T-helper 1 cell treated with Interleukin-12 subunit alpha and Interleukin-12 subunit beta and Interleukin-4 antibody, amounts not matched to agents 30 μg/mL and 1 μg/mL, for 36 hours (primary cell): Measurements from ENCODE around the gene RPL29.
"Not testable (repeated sequence)": the region's sequence is repeated elsewhere in the genome, so short reads cannot be mapped to it uniquely, and the experiment has no call there.

Experiments
- H3K27ac Mint-ChIP-seq: one replicate; pipeline ENCODE4 v1.8.0; 2021; ENCODE audit warnings: mild to moderate bottlenecking, mixed read lengths
- H3K27me3 Mint-ChIP-seq: one replicate; pipeline ENCODE4 v1.8.0; 2021; ENCODE audit warnings: low read depth, mixed read lengths
- H3K36me3 Mint-ChIP-seq: one replicate; pipeline ENCODE4 v1.8.0; 2021; ENCODE audit warnings: low read depth, mixed read lengths
- H3K4me1 Mint-ChIP-seq: one replicate; pipeline ENCODE4 v1.8.0; 2021; ENCODE audit warnings: low read depth, mixed read lengths
- H3K4me3 Mint-ChIP-seq: one replicate; pipeline ENCODE4 v1.8.0; 2021; ENCODE audit warnings: mild to moderate bottlenecking, moderate library complexity, mixed read lengths
- H3K9me3 Mint-ChIP-seq: one replicate; pipeline ENCODE4 v1.8.0; 2021; ENCODE audit warnings: mixed read lengths

Gene RPL29

GRCh38 chr3:52004163-52004787 lies 8.6 kb upstream of the RPL29 start:
- Mint-ChIP-seq H3K27me3 (peaks cover 11% of the 10 kb centered on the region), H3K36me3 (no peaks in the 10 kb centered on the region), H3K27ac (no peak overlapping the region), H3K4me1 (peaks cover 19% of the 10 kb centered on the region), H3K9me3 (no peaks in the 10 kb centered on the region), H3K4me3 (no peak overlapping the region)

DNA sequence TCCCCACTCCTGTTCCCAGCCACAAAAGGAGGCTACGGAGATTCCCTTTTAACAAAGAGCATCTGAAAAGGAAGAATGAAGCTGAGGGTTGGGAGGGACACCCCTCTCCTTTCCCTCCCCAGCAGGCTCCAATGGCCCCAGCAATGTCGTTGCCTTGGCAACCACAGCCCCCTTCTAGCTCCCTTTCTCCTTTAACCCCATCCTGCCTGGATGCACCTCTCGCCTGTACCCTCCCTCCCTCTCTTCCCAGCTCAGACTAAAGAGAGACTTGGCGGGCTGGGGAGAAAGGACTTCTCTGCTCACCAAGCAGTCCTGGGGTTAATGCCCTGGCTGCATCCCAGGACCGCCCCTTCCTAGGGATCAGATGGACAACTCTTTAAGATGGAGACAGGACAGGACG lies 7.1 kb upstream of the RPL29 start:
- no peak overlapping the region for H3K27ac Mint-ChIP-seq
- peaks cover 19% of the 10 kb centered on the region for H3K4me1 Mint-ChIP-seq
- no peaks in the 10 kb centered on the region for H3K36me3 Mint-ChIP-seq
- H3K4me3 Mint-ChIP-seq, result no peak overlapping the region
- peaks cover 16% of the 10 kb centered on the region for H3K27me3 Mint-ChIP-seq
- H3K9me3 Mint-ChIP-seq, result no peaks in the 10 kb centered on the region

- H3K9me3 Mint-ChIP-seq, result no peaks in the 10 kb centered on the region
- no peaks in the 10 kb centered on the region for H3K36me3 Mint-ChIP-seq
- H3K4me3 Mint-ChIP-seq, result no peak overlapping the region
- no peak overlapping the region for H3K27ac Mint-ChIP-seq
- H3K4me1 Mint-ChIP-seq, result peaks cover 22% of the 10 kb centered on the region
- peaks cover 17% of the 10 kb centered on the region for H3K27me3 Mint-ChIP-seq
Measured at GRCh38 chr3:52001443-52001974, 5.8 kb upstream of the RPL29 start.

GRCh38 chr3:51999846-52000245 lies 4.2 kb upstream of the RPL29 start:
- Mint-ChIP-seq H3K27me3 (peaks cover 17% of the 10 kb centered on the region), H3K4me3 (no peak overlapping the region), H3K4me1 (peaks cover 17% of the 10 kb centered on the region), H3K36me3 (peaks cover 8% of the 10 kb centered on the region), H3K9me3 (no peaks in the 10 kb centered on the region), H3K27ac (peak overlapping the region; percentile 26)

DNA sequence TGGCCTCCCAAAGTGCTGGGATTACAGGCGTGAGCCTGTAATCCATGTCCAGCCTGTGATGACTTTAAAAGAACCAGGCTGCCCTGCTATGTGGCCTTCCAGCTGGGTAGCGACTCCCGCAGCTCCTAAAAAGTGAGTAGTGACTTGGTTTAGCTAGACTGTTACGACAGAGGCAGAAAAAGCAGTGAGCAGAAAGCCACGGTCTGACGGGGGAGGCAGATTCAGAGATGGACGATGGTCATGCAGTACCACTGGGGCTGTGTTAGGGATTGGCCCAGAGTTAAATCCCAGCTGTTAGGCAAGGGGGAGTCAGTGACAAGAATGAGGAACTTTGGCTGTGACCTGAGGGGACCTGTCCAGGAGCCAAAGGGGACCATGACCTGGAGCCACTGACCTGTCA lies 3.1 kb upstream of the RPL29 start:
- H3K36me3 Mint-ChIP-seq, result peaks cover 18% of the 10 kb centered on the region
- H3K4me3 Mint-ChIP-seq, result no peak overlapping the region
- peaks cover 24% of the 10 kb centered on the region for H3K4me1 Mint-ChIP-seq
- peaks cover 17% of the 10 kb centered on the region for H3K27me3 Mint-ChIP-seq
- no peak overlapping the region for H3K27ac Mint-ChIP-seq
- H3K9me3 Mint-ChIP-seq, result no peaks in the 10 kb centered on the region

DNA sequence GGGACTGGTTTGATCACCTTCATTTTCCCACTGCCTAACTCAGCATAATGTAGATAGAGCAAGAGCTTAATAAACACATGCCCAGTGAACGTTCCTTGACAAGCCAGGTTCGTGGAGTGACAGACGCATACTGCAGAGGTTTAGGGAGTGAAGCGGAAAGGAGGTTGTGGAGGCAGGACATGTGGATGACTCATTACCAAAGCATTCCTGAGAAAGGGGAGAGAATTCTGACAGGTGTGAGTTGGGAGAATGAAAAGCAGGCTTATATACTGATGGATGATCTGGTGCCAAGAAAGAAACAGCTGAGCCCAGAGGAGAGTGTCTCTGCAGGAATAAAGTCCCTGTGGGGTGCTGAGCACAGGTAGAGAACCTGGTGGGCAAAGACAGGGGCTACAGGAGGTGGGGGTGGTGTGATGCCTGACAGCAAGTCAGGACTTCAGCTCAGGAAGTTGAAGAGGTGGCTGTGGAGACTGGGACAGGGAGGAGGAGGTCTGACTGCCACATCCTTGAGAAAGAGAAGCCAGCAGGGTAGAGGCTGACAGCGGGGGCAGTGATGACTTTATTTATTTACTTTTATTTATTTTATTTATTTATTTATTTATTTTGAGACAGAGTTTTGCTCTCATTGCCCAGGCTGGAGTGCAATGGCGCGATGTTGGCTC lies 2.4 kb upstream of the RPL29 start:
- no peak overlapping the region for H3K27ac Mint-ChIP-seq

GRCh38 chr3:51997172-51997571 lies 1.5 kb upstream of the RPL29 start:
- Mint-ChIP-seq H3K27ac (no peak overlapping the region), H3K4me3 (peak overlapping the region; percentile 39), H3K9me3 (no peaks in the 10 kb centered on the region)

More for the DNA sequence above, 2.4 kb upstream of the RPL29 start:
- H3K27me3 Mint-ChIP-seq, result peaks cover 17% of the 10 kb centered on the region
- peaks cover 25% of the 10 kb centered on the region for H3K36me3 Mint-ChIP-seq
- no peaks in the 10 kb centered on the region for H3K9me3 Mint-ChIP-seq
- H3K4me1 Mint-ChIP-seq, result peaks cover 24% of the 10 kb centered on the region
- no peak overlapping the region for H3K4me3 Mint-ChIP-seq

GRCh38 chr3:51994530-51994929 lies 1.2 kb downstream of the RPL29 start:
- H3K36me3 Mint-ChIP-seq, result peaks cover 35% of the 10 kb centered on the region
- H3K4me3 Mint-ChIP-seq, result peak overlapping the region; percentile 100
- peak overlapping the region; percentile 100 for H3K27ac Mint-ChIP-seq
- H3K9me3 Mint-ChIP-seq, result no peaks in the 10 kb centered on the region
- peaks cover 8% of the 10 kb centered on the region for H3K27me3 Mint-ChIP-seq
- H3K4me1 Mint-ChIP-seq, result peaks cover 23% of the 10 kb centered on the region

More at GRCh38 chr3:51997172-51997571, 1.5 kb upstream of the RPL29 start:
- Mint-ChIP-seq H3K27me3 (peaks cover 17% of the 10 kb centered on the region), H3K36me3 (peaks cover 31% of the 10 kb centered on the region), H3K4me1 (peaks cover 29% of the 10 kb centered on the region)

GRCh38 chr3:51993657-51994056 lies 2.0 kb downstream of the RPL29 start:
- Mint-ChIP-seq H3K4me1 (peaks cover 27% of the 10 kb centered on the region), H3K27ac (peak overlapping the region; percentile 29), H3K4me3 (peak overlapping the region; percentile 100), H3K36me3 (peaks cover 35% of the 10 kb centered on the region)
- H3K9me3 Mint-ChIP-seq, H3K27me3 Mint-ChIP-seq: not testable (repeated sequence)

GRCh38 chr3:51992017-51992682 lies 3.5 kb downstream of the RPL29 start:
- H3K27me3 Mint-ChIP-seq, result no peaks in the 10 kb centered on the region
- H3K4me1 Mint-ChIP-seq, result peaks cover 28% of the 10 kb centered on the region
- peaks cover 35% of the 10 kb centered on the region for H3K36me3 Mint-ChIP-seq
- no peak overlapping the region for H3K4me3 Mint-ChIP-seq
- H3K27ac Mint-ChIP-seq, result no peak overlapping the region
- H3K9me3 Mint-ChIP-seq, result no peaks in the 10 kb centered on the region

- H3K4me3 Mint-ChIP-seq, H3K27me3 Mint-ChIP-seq, H3K9me3 Mint-ChIP-seq, H3K27ac Mint-ChIP-seq: not testable (repeated sequence)
- Mint-ChIP-seq H3K36me3 (peaks cover 34% of the 10 kb centered on the region), H3K4me1 (peaks cover 24% of the 10 kb centered on the region)
Measured at GRCh38 chr3:51990501-51990971, 5.2 kb downstream of the RPL29 start.

GRCh38 chr3:51988286-51989146 lies 7.2 kb downstream of the RPL29 start:
- peaks cover 14% of the 10 kb centered on the region for H3K36me3 Mint-ChIP-seq
- no peak overlapping the region for H3K4me3 Mint-ChIP-seq
- H3K27me3 Mint-ChIP-seq, result no peaks in the 10 kb centered on the region
- H3K9me3 Mint-ChIP-seq, result no peaks in the 10 kb centered on the region
- peaks cover 17% of the 10 kb centered on the region for H3K4me1 Mint-ChIP-seq
- no peak overlapping the region for H3K27ac Mint-ChIP-seq

GRCh38 chr3:51987568-51987967 lies 8.1 kb downstream of the RPL29 start:
- no peak overlapping the region for H3K27ac Mint-ChIP-seq
- H3K4me1 Mint-ChIP-seq, result peaks cover 21% of the 10 kb centered on the region
- H3K9me3 Mint-ChIP-seq, result no peaks in the 10 kb centered on the region
- H3K36me3 Mint-ChIP-seq, result peaks cover 11% of the 10 kb centered on the region
- H3K27me3 Mint-ChIP-seq, result no peaks in the 10 kb centered on the region
- H3K4me3 Mint-ChIP-seq, result no peak overlapping the region
